ENCODE data around the gene MMP25. TPM values are rescaled to one million over a fixed set of nuclear protein-coding genes. Genes with fewer than 3 reads are reported as not detected.
A peak's percentile ranks its signal among the peaks of the same experiment; 100 is the strongest.

Gene MMP25
- total RNA-seq, 1 experiment from 2014 or later = 0.51 TPM

GRCh38 chr16:3008690-3009037 is 37.7 kb upstream of the MMP25 start:
- Histone ChIP-seq H3F3A (ENCODE audit: low read length, unreplicated experiment) (no peaks in the 10 kb centered on the region), H3K9me3 (ENCODE audit: low read length) (no peaks in the 10 kb centered on the region), H3K79me2 (ENCODE audit: low read length) (0 out of 2 replicates have a peak, but pooled peaks cover 3% of the 10 kb centered on the region), H3K9me2 (replicated peaks; ENCODE audit: low read length) (no peaks in the 10 kb centered on the region), H2AFZ (ENCODE audit: low read length) (no peak overlapping the region), H3K4me2 (ENCODE audit: low read length) (no peak overlapping the region), H3K36me3 (ENCODE audit: low read depth, low read length) (no peaks in the 10 kb centered on the region), H4K20me1 (ENCODE audit: low read length) (no peaks in the 10 kb centered on the region), H3K27ac (ENCODE audit: low read length) (peak overlapping the region; percentile 75), H3K4me1 (ENCODE audit: insufficient read depth, low read length) (peaks cover 35% of the 10 kb centered on the region), H3K9ac (ENCODE audit: low read length) (no peak overlapping the region), H3K27me3 (ENCODE audit: low read length) (no peaks in the 10 kb centered on the region), H3K4me3 (ENCODE audit: low read length) (no peak overlapping the region)
- DNase-seq (no peak), ATAC-seq (no peak)
- TF ChIP-seq EZH2phosphoT487 (IDR thresholded peaks at IDR 0.05; ENCODE audit: borderline replicate concordance, low read length) (no peak), EZH2 (IDR thresholded peaks at IDR 0.05; ENCODE audit: low read length, unreplicated experiment) (no peak)
- TF ChIP-seq, protein P1, sequence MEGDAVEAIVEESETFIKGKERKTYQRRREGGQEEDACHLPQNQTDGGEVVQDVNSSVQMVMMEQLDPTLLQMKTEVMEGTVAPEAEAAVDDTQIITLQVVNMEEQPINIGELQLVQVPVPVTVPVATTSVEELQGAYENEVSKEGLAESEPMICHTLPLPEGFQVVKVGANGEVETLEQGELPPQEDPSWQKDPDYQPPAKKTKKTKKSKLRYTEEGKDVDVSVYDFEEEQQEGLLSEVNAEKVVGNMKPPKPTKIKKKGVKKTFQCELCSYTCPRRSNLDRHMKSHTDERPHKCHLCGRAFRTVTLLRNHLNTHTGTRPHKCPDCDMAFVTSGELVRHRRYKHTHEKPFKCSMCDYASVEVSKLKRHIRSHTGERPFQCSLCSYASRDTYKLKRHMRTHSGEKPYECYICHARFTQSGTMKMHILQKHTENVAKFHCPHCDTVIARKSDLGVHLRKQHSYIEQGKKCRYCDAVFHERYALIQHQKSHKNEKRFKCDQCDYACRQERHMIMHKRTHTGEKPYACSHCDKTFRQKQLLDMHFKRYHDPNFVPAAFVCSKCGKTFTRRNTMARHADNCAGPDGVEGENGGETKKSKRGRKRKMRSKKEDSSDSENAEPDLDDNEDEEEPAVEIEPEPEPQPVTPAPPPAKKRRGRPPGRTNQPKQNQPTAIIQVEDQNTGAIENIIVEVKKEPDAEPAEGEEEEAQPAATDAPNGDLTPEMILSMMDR (conservative IDR thresholded peaks at IDR 0.05; ENCODE audit: low read depth, low read length) = no peak
- intact Hi-C loops (cut with micrococcal nuclease) = no loop called here
- BruUV-seq (replicated peaks) = no TSS peak
- POLR2A ChIA-PET (ENCODE audit: unreplicated experiment) = interaction anchor here (2.4 kb wide), 1 partner anchor 12 kb away, joined by 18 read pairs; the partner anchor contains the start of gene TNFRSF12A
- CTCF ChIA-PET = no interaction called here

DNA sequence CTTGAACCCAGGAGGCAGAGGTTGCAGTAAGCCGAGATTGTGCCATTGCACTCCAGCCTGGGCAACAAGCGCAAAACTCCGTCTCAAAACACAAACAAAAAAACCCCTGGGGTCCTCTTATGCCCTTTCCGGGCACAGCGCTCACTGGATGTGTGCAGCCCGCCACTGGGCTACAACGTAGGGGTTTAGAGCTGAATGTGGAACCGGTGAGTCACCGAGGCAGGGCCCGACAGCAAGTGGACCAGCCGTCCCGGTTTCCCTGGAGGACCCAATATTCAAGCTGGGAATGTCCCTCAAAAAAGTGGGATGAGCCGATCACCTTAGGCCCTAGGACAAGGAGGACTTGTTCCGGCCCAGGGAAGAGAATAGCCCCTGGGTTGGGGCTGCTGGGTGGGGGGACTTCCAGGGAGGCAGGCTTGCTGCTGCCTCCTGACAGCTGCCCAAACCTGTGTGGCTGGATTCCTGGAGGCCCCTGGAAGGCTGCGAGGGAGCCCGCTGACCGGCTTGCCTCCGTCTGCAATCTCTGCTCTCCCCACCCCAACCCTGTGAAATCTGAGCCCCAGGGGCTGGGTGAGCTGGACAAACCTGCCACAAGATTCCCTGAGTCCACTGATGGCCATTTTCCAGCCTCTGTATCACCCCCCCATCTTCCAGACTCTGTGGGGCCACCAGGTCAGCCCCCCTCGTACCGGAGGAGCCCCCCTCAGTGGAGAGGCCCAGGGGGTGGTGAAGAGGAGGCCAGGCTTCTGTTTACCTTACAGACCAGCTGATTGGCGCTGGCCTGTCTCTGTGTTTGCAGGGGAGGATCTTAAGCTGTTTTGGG is 36.6 kb upstream of the MMP25 start:
- intact Hi-C loops (cut with micrococcal nuclease) = no loop called here
- Histone ChIP-seq H3K9me3 (ENCODE audit: low read length) (no peaks in the 10 kb centered on the region), H3K27ac (ENCODE audit: low read length) (peak overlapping the region; percentile 75), H3K4me2 (ENCODE audit: low read length) (peak overlapping the region; percentile 74), H3K4me3 (ENCODE audit: low read length) (peak overlapping the region; percentile 53; the same call in 1 of the 2 replicates), H3K79me2 (ENCODE audit: low read length) (0 out of 2 replicates have a peak, but pooled peaks cover 3% of the 10 kb centered on the region), H3K36me3 (ENCODE audit: low read depth, low read length) (no peaks in the 10 kb centered on the region), H3K27me3 (ENCODE audit: low read length) (no peaks in the 10 kb centered on the region), H3F3A (ENCODE audit: low read length, unreplicated experiment) (no peaks in the 10 kb centered on the region), H3K4me1 (ENCODE audit: insufficient read depth, low read length) (peaks cover 37% of the 10 kb centered on the region), H4K20me1 (ENCODE audit: low read length) (no peaks in the 10 kb centered on the region), H2AFZ (ENCODE audit: low read length) (peak overlapping the region; percentile 65), H3K9me2 (replicated peaks; ENCODE audit: low read length) (no peaks in the 10 kb centered on the region), H3K9ac (ENCODE audit: low read length) (no peak overlapping the region)
- TF ChIP-seq EZH2phosphoT487 (IDR thresholded peaks at IDR 0.05; ENCODE audit: borderline replicate concordance, low read length) = no peak
- no peak for TF ChIP-seq EZH2 (IDR thresholded peaks at IDR 0.05; ENCODE audit: low read length, unreplicated experiment)
- TF ChIP-seq, protein P1 (conservative IDR thresholded peaks at IDR 0.05; ENCODE audit: low read depth, low read length) = no peak
- CTCF ChIA-PET = interaction anchor here (1.4 kb wide), 1 partner anchor 13 kb away, joined by 6 read pairs; no protein-coding TSS in a partner anchor
- POLR2A ChIA-PET (ENCODE audit: unreplicated experiment) = interaction anchor here (0.6 to 2.4 kb wide), 4 partner anchors 11 to 153 kb away, joined by 3 to 18 read pairs (median 3); partner anchors contain the start of gene TNFRSF12A
- TSS peak; percentile 40 for BruUV-seq (replicated peaks)
- DNase-seq (peak; percentile 88), ATAC-seq (peak; percentile 77)

All from PC-3 (cell line).